Right atrium auricular region (tissue), 2 donors: Measurements from ENCODE around the gene ZGPAT. TPM values are rescaled to one million over a fixed set of nuclear protein-coding genes. Genes with fewer than 3 reads are reported as not detected.

Experiments
- DNase-seq: peaks from one replicate; pipeline ENCODE4 v3.0.0-alpha.2; 2019; ENCODE audit warnings: low spot score
- H3K27ac ChIP-seq, 2 donors: fragments of 200-600 bp; sonication (generic); 1 replicate in 1 of 2; 2 replicates in 1 of 2; pipeline ENCODE4 v1.5.1; 2016 to 2019
- H3K27me3 ChIP-seq, 2 donors: fragments of 200-600 bp; sonication (generic); one replicate each; pipeline versions ENCODE4 v1.5.1 to v1.6.0; 2017 to 2019
- H3K36me3 ChIP-seq: fragments of 200-600 bp; sonication (generic); one replicate; pipeline ENCODE4 v1.5.1; 2016
- H3K4me1 ChIP-seq, 2 donors: fragments of 200-600 bp; sonication (generic); one replicate each; pipeline versions ENCODE4 v1.5.1 to v1.6.0; 2017 to 2019
- H3K4me3 ChIP-seq, 2 donors: fragments of 200-600 bp; sonication (generic); 1 replicate in 1 of 2; 2 replicates in 1 of 2; pipeline ENCODE4 v1.5.1; 2017 to 2019; ENCODE audit warnings: mild to moderate bottlenecking in 1 of 2, moderate library complexity in 1 of 2
- H3K9me3 ChIP-seq, 2 donors: fragments of 200-600 bp; sonication (generic); one replicate each; pipeline ENCODE4 v1.5.1; 2019
- CTCF ChIP-seq, 2 donors: fragments of 200-600 bp; sonication (generic); IDR thresholded peaks; one replicate each; pipeline ENCODE4 v1.5.1; 2019; ENCODE audit warnings: antibody characterized with exemption in 2 of 2
- total RNA-seq, 2 donors: library from RNA; depleted of rRNA; stranded (reverse); fragments of >200 nt; gene quantifications; one replicate each; pipeline ENCODE4 v1.1.0, GENCODE V29; 2016

ZGPAT gene
- total RNA-seq, 2 donors from 2014 or later: 11.9 to 15.1 TPM

DNA sequence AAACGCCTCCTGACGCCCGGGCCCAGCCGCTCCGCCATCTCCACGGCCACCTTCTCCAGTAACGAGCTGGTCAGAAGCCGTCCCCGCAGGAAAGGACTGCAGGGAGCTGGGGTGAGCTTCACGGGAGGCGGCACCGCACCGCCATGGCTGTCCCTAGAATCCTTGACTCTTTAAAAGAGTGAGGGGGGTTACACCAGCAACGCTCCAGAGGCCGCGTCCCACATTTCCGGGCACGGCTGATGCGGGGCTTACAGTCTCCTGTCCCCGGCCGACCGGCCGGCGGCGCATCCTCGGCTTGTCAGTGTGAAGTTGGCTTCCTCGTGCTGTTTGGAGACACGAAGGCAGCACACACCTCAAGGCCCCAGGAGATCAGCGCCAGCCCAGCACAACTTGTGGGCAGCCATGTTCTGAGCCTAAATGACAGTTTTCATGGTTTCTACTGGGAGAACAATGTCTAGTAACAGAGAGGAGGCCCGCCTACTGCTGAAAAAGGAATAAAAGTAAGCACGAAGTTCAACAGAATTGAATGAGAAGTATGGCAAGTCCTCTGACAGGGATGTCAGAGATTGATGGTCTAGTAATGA, 62.1 kb downstream of the ZGPAT start:
- no peak for TF ChIP-seq CTCF (IDR thresholded peaks at IDR 0.05)
- no peaks in the 10 kb centered on the region for H3K9me3 ChIP-seq
- H3K27me3 ChIP-seq: no peaks in the 10 kb centered on the region
- no peak overlapping the region for H3K4me3 ChIP-seq
- no peak overlapping the region for H3K27ac ChIP-seq
- no peak for DNase-seq
- peaks cover 24% of the 10 kb centered on the region for H3K36me3 ChIP-seq
- peaks cover 0 to 22% of the 10 kb centered on the region in 2 donors for H3K4me1 ChIP-seq

GRCh38 chr20:63771046-63771707, 63.3 kb downstream of the ZGPAT start:
- no peak for DNase-seq
- H3K4me1 ChIP-seq: peaks cover 0 to 24% of the 10 kb centered on the region in 2 donors
- H3K27me3 ChIP-seq: no peaks in the 10 kb centered on the region
- H3K36me3 ChIP-seq: peaks cover 30% of the 10 kb centered on the region
- no peaks in the 10 kb centered on the region for H3K9me3 ChIP-seq
- H3K4me3 ChIP-seq: no peak overlapping the region
- H3K27ac ChIP-seq: no peak overlapping the region
- TF ChIP-seq CTCF (IDR thresholded peaks at IDR 0.05): no peak

DNA sequence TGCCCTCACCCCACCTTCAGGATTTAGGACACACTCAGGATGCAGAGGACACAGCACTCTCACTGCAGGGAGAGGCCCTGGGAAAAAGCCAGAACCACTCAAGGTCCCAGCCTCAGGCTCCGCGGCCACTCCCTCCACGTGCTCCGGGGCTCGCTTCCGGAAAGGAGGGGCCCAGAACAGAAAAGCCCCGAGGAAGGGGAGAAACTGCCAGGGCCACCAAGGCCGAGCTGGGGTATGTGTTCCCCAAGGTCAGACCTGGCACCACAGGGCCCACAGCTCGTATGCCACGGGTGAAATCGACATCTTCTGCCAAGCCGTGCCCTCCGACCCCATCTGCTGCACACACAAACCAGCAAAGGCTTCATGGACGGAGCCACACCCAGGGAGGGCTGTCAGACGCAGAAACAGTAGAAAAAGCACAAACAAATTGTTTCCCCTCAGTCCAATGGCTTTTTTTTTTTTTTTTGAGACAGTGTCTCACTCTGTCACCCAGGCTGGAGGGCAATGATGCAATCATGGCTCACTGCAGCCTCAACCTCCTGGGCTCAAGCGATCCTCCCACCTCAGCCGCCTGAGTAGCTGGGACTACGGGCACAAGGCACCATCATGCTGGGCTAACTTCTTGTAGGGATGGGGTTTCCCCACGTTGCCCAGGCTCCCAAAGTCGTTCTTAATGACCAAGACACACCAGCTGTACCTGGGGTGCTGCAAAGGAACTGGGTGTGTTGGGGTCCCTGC, 65.1 kb downstream of the ZGPAT start:
- no peak for DNase-seq

GRCh38 chr20:63773571-63774241, 65.9 kb downstream of the ZGPAT start:
- TF ChIP-seq CTCF (IDR thresholded peaks at IDR 0.05): no peak
- Histone ChIP-seq H3K9me3 (no peaks in the 10 kb centered on the region), H3K4me3 (no peak overlapping the region), H3K4me1 (peaks cover 0 to 24% of the 10 kb centered on the region in 2 donors), H3K36me3 (peaks cover 13% of the 10 kb centered on the region), H3K27me3 (no peaks in the 10 kb centered on the region), H3K27ac (no peak overlapping the region)
- DNase-seq: no peak

More for the DNA sequence above, 65.1 kb downstream of the ZGPAT start:
- H3K4me3 ChIP-seq: no peak overlapping the region
- no peak overlapping the region for H3K27ac ChIP-seq
- H3K4me1 ChIP-seq: peaks cover 0 to 24% of the 10 kb centered on the region in 2 donors
- peaks cover 18% of the 10 kb centered on the region for H3K36me3 ChIP-seq
- H3K27me3 ChIP-seq: no peaks in the 10 kb centered on the region
- TF ChIP-seq CTCF (IDR thresholded peaks at IDR 0.05): no peak
- H3K9me3 ChIP-seq: no peaks in the 10 kb centered on the region

DNA sequence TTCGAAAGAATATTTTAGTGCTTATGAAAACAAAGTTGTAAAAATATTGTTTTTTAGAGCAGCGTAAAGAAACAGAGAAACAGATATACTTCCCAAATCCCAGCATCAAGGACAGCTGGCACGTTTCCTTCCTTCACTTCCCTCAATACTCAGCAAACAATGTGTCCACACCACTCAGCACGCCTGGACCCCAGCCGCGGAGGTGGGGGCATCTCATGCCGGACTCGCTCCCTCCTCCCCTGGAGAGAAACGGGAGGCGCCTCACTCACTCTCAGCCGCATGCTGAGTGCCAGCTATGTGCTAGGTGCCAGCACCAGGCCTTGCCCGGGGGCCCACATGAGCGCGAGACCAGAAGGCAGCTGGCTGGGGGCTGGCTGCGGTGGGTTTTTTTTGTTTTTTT, 66.5 kb downstream of the ZGPAT start:
- Histone ChIP-seq H3K4me1 (peaks cover 0 to 24% of the 10 kb centered on the region in 2 donors), H3K36me3 (peaks cover 7% of the 10 kb centered on the region), H3K27ac (no peak overlapping the region), H3K4me3 (no peak overlapping the region), H3K9me3 (no peaks in the 10 kb centered on the region), H3K27me3 (no peaks in the 10 kb centered on the region)
- no peak for TF ChIP-seq CTCF (IDR thresholded peaks at IDR 0.05)
- DNase-seq: no peak
